ENCODE data around the gene SRBD1.

SRBD1 gene

DNA sequence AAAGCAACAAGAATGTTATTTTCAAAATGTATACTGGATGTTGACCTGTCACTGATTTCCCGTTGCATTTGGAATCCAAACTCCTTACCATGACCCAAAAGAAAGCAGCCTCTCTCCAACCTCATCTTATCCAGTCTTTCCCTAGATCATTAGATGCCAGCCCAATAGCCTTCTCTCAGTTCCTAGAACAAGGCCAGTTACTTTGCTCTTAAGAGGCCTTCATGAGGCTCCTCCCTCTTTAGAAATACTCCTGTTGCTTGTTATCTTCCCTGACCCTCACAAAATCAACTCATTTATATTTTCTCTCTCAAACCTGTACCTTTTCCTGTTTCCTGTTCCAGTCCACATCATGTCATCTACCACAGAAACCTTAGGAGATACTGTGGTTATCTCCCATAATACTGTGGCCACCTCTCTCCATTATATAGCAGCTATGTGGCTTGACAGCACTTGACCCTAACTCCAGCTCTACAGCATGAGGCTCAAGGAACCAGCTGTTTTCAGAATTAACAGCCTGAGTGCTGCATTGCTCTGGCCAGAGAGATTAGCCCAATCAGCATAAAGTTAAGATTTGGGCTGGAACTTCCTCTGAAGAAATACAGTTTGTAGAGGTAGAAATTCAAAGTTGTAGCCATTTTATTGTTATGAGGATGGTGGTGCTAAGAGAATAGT lies 22.8 kb downstream of the SRBD1 start:
- no peak for DNase-seq

DNA sequence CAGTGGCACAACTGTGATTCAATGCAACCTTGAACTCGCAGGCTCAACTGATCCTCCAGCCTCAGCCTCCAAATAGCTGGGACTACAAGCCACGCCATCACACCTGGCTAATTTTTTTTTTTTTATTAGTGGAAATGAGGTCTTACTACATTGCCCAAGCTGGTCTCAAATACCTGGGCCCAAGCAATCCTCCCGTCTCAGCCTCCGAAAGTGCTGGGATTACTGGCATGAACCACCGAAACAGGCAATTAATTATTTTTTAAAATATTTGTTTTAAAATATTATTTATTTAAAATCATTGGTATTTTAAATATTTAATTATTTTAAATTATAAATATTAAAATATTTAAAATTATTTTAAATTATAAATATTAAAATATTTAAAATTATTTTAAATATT lies 24.5 kb downstream of the SRBD1 start:
- no peak for DNase-seq

DNA sequence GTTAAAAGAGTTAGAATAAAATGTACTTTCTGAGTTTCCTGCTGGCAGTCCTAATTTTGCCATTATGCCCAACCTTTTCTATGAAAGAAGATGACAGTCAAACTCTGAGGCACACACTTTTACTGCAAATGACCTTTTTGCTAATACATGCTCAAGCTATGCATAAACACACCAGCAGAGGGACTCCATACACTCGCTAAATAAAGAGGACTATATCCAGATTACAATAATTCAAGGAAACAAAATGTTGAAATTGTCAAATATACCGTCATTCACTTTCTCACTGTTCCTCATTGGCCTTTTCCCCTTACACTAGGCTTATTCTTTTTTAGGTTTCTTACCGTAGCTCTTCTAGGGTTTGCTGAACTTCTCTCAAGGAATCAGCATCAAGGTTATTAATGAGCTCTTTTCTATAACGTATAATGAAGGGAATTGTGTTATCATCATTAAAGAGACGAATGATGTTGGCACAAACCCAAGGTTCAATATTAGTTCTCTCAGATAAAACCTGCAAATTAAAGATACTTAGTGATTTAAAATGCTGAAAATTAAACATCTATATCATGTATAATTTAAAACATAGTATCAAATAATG lies 25.7 kb downstream of the SRBD1 start:
- DNase-seq = no peak

DNA sequence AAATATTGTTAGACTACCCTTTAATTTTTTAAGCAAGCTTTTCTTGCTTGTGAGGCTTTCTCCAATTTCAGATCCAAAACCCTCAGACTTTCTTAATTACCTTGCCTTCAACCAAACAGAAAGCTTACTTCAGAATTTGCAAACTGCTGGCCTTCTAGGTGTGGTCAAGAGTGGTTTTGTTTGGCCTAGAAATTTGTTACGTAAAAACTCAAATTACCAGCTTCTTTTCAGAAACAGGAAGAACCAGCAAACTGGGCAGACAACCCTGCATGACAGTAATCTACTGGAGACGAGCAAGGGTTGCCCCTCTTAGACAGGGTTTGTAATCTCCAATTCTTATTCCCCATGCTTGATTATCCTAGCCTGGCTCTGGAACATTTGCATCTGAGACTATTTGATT lies 27.1 kb downstream of the SRBD1 start:
- no peak for DNase-seq

DNA sequence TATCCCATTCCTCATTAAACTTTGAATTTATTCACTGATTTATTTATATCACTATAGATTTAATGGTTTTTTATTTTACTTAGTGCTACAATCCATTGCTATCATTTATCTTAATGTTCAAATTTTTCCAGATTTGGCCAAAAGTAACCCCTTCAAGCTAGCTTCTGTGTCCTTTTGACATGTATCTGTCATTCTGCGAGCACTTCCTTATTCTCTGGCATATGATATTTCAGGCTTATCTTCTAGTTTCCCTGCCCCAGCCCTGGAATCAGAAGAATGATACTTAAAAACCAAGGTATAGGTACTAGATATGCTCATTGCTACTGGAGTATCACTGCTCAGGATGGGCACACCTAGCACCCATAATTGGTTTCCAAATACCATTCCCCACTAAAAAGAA lies 28.5 kb downstream of the SRBD1 start:
- DNase-seq = no peak

DNA sequence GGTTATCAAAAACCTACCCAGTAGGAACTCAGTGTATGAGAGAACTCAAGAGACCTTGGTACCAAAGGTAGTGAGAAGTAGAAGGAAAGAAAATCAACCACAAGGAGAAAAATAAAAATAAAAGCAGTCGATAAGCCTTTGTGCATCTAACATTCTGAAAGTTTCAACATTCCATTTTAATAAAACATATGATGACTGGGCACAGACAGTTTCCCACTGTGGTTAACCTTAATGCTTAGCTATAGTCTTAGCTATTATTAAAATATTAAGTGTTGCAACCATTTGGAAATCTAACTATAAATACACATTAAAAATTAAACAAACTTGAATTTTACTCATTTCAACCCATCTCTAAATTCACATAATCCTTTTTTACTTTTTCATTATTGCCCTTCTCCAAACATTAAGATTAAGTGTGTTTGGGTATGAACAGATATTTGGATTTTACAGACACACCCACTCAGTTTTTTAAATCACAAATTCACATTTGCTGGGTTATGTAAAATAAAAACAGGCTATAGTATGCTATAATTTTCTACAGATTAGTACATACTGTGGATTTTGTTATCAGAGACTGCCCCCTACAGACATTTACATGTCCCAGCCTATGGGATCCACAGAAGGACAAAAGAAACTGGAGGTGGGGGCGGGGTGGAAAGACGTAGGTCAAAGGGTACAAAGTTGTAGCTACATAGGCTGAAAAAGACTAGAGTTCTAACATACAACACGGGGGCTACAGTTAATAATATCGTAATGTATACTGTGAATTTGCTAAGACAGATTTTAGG lies 32.8 kb downstream of the SRBD1 start:
- no peak for DNase-seq

DNA sequence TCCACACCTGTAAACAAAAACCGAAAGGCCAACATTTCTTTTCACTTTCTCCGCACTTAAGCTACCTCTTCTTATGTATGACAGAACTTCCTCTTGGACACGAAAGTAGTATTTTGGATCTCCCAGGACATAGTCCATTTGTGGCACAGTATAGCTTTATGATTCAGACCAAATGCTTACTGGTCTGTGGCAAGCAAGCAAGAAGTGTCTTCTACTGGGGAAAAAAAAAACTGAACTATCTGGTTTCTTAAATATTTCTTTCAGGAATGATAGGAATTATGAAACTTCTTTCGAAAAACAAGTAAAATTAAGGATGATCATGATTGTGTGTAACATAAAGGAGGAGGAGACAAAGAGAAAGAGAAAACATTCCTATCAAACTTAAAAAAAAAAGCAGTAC lies 33.6 kb downstream of the SRBD1 start:
- DNase-seq = no peak

DNA sequence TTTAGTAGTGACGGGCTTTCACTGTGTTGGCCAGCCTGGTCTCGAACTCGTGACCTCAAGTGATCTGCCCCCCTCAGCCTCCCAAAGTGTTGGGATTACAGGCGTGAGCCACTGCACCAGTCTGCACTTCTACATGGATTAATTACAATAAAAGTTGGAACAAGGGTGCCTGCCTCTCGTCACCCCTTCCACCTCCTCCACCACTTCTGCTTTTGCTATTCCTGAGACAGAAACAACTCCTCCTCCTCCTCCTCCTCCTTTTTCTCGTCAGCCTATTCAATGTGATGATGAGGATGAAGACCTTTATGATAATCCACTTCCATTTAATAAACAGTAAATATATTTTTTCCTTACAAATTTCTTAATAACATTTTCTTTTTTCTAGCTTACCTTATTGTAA lies 35.2 kb downstream of the SRBD1 start:
- DNase-seq = no peak

DNA sequence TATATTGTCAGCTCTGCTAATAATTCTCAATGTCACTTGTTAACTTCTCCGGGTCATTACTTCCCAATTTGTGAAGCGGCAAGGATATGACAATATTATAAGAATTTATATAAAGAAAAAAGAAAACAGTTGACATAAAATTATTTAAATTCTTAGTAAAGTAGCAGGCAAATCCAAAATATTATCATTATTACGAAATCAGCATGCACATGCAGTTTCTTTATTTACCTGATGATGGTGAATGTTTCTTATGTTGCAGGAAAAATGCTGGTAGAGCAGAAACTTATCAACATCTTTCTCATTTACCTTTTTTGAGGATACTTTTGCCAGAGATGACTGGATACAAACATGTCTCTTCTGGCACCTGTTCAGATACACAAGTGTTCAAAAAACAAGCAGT lies 38.1 kb downstream of the SRBD1 start:
- no peak for DNase-seq

DNA sequence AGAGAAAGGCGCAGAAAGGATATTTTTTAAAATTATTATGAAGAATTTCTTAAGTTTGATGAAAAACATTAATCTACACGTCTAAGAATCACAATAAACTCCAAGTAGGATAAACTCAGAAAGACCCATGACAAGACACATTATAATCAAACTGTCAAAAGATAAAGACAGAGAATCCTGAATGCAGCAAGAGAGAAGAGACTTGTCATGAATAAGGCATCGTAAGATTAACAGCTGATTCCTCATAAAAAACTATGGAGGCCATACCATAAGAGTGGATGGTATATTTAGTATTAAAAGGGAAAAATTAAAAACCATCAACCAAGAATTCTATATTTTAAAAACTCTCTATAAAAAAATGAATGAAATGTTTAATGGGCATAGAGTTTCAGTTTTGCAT lies 39.1 kb downstream of the SRBD1 start:
- DNase-seq = no peak

DNA sequence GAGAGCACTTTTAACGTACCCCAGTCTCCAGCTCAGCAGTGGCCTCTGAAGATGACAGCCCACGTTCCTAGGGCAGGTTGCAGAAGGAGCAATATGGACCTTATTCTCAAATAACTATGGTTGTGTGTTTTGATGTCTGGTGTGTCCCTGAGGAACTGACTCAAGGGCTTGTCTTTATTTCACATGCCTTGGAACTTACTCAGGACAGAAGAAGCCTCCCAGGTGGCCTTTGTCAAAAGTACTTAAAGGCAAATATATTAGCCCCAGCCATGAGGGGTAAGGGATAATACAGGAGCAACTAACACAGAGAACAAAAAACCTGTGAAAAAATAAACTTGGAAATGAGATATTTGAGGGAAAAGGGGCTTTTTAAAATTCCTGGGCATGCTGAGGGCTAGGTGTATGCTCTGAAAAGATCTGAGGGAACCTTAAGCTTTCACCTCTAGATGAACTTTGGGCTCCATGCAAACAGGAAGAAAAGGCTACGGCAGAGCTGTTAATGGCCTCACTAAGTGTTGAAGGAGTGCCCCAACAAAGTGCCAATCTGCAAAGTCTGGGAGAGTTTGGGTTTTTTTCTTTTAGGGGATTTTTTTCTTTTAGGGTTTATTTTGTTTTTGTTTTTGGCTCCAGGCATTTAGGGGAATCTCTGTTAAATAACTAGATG lies 40.3 kb downstream of the SRBD1 start:
- DNase-seq = no peak

DNA sequence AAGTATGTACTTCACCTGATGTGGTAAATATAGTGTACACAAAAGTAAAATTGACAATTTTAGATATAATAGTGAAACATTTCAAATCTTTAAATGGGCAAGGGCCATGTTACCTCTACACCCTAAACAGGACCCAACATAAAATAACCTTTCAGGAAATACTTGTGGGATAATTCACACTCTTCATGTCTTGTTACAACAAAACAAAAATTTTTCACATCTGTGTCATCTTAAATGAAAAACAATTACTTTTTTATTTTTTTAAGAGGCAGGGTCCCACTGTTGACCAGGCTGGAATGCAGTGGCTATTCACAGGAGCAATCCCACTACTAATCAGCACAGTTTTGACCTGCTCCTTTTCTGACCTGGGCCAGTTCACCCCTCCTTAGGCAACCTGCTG lies 42.1 kb downstream of the SRBD1 start:
- no peak for DNase-seq

DNA sequence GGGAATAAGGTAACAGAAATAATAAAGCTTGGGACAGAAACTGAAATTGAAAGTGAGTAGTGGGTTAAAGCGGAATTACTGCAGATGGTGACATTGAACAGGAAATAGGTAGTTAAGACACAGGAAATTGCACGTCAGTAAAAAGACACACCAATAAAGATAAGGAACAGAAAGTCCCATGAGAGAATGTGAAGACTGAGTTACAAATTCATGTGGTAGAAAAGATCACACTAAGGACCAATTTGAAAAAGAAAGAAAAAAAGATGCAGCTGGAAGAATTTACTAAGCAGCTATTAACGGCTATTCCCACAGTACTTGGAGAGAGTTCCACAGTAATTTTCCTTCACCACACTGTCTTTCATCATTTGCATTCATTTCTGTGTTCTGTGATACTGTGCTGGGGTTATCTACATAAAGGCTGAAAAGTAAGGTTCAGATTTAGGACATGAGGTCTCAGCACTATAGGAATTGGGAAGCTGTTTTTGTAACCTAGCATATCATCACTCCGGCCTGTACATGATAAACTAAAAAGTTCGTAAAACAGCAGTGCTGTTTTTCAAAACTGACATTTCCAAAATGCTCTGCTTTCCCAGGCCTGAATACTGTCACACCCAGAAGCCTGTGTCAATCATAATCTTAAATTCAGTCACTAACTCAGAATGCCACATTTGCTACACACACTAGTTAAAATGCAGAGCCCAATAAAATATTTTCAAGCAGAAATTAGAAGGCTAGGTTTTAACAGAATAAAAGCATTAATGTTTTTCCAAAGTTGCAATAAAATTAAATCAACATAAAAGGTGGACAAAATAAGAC lies 42.9 kb downstream of the SRBD1 start:
- DNase-seq = no peak

DNA sequence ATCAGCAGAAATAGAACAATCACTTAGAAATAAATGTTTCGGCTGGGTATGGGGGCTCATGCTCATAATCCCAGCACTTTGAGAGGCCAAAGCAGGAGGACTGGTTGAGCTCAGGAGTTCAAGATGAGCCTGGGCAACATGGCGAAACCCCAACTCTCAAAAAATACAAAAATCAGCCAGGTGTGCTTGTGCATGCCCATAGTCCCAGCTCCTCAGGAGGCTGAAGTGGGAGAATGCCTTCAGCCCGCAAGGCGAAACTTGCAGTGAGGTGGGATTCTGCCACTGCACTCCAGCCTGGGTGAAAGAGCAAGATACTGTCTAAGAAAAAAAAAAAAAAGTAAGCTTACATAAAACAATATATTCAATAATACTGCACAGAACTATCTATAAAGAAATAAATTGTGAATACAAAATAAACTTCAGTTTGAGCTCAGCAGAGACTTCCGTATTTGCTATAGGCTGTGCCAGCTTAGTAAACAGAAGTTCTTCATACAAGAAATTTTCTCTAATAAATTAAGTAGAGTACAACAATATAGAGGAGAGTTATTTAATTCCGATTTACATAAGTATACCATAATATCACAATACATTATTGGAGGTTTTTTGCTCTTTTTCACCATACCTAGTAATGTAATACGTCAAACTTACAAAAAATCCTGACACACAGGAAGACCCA lies 43.6 kb downstream of the SRBD1 start:
- DNase-seq = no peak

DNA sequence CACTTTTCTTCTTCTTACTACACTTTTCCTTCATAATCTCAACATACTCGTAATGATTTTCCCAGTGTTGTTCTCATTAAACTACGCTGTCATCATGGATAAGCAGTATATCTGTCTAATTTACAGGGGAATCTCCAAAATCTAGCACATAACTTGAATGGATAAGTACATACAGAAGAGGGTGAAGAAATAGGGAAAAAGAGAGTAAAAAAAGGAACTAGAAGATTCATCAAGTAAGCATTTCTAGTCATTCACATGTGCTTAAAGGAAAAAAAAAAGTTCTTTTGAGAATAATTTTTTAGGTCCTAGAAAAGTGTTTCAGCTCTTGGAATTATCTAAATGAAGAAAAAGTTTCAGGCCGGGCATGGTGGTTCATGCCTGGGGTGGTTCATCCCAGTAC lies 51.6 kb downstream of the SRBD1 start:
- no peak for DNase-seq

DNA sequence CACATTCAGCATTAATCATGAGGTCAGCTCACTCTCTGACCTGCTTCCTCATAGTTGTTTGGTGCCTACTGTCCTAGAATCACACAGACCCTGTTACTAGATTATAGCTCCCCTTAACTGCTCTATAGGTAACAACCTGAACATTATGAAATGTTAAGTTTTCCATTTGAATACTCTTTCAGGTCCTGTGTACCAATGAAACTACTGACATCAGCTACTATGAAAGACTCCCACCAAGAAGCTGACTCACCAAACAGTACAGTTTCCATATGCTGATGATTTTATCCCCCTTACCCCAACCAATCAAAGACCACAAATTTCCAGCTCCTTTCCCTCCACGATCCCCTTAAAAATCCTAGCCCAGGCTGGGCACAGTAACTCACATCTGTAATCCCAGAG lies 56.3 kb downstream of the SRBD1 start:
- DNase-seq = no peak

DNA sequence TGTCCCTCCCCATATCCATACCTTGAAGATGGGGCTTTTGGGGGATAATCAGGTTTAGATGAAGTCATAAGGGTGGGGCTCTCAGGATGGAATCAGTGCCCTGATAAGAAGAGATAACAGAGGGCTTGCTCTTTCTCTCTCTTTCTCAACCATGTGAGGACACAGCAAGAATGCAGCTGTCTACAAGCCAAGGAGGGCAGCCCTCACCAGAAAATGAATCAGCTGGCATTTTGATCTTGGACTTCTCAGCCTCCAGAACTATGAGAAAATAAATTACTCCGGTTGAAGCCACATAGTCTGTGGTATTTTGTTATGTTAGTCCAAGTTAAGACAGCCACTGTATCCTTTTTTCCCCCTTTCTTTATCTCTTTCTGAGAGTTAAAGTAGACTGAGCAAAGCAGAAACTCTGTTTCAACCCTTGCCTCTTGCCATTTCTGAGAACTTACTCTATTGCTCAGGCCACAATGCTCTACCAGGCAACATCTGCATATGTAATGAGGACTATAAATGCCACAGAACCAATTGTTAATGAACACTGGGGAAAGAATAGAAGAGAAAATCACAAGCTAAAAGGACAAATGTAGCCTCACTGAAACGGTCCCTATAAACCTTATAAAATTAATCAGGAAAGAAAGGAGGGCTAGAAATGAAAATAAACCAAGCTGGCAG lies 56.9 kb downstream of the SRBD1 start:
- no peak for DNase-seq

DNA sequence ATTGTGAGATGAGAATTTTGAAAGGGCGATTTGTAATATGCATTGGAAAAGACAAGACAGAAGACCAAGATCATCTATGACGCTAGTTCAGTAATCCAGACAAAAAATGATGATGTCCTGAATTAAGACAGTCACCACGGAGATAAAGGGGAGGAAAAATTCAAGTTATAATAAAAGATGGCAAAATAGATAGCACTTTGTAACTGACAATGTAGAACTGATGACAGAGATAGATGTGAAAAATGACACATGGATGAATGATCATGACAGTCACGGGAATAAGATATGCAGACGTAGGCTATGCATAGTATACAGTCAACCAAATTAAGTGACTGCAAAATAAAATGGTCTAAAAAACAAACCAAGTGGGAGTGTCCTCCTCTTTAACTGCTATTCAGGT lies 59.2 kb downstream of the SRBD1 start:
- DNase-seq = no peak

DNA sequence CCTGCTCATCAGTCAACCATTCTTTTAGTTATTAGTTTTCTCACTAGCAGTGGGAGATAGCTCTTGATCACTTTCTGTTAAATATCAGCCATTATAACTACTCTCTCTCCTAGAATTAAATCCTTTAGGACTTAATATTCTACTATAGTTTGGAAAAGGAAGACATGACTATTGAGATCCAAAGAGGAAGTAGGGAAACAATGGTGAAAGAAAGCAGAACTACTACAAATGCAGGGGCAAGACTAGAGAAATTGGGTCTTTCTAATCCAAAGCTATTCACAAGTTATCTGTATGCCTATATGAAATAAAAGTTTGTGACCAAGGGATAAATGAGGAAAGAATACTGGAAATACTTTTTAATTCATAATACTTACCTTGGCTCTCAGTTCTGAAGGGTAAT lies 65.1 kb downstream of the SRBD1 start:
- no peak for DNase-seq

DNA sequence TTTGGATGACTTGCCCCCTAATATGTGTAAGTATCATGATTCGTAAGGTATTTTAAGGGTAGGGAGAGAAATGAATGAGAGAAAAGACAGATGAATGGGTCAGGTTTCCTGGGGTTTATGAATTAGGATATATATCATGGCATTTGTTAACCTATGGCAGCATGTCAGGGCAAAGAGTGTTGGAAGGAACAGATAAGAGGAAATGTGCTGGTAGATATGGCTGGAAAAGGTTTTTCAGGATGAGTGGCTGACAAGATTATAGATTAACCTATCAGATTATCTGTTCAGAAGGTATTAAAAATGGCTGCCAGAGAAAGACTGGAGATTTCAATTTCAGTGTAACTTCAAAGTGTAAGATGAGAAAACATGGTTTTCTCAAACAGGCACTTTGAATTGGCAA lies 67.8 kb downstream of the SRBD1 start:
- no peak for DNase-seq

DNA sequence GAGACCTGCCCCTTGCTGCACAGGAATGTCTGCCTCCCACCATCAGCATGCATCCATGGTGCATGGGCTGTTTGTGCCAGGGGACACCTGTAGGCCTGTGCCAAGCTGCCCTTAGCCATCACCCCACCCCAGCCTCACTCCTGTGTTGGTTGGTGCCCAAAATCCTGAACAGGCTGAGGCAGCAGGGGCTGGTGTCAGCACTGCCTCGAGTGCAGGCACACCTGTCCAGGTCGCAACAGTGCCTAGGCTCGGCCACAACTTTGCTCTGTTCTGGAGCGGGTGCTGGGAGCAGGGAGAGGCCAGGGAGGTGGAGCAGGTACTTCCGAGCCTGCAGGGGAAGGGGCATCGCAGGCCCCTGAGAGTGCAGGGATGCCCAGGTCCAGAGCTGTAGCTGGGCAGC lies 69.1 kb downstream of the SRBD1 start:
- no peak for DNase-seq

DNA sequence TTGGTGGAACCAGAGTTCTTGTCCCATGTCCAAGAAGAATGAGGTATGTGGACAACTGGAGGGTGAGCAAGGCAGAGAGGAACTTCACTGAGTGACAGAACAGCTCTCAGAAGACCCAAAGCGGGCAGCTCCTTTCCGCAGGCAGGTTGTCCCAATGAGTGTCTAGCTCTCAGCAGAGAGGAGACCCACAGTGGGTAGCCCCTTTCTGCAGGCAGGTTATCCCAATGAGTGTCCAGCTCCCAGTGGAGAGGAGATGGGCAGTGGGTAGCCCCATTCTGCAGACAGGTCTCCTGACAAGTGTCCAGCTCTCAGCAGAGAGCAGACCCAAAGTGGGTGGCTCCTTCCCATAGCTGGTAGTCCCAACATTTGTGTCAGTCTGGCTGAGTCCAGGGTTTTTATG lies 69.6 kb downstream of the SRBD1 start:
- DNase-seq = no peak

All from activated CD8-positive, alpha-beta memory T cell treated with anti-CD3 and anti-CD28 coated beads, Interleukin-2, amount 50 U/mL, for 48 hours (primary cell).